SK-N-MC (cell line): ENCODE measurements around the gene SAMD8.

Experiments
- DNase-seq: peaks from one replicate; pipeline ENCODE4 v3.0.0-alpha.2; 2011; ENCODE audit warnings: low read depth, low spot score
- H3K27ac ChIP-seq: fragments of 200-600 bp; sonication (generic); 2 replicates; pipeline ENCODE4 v1.5.1; 2016; ENCODE audit warnings: mixed run types
- H3K36me3 ChIP-seq: fragments of 200-600 bp; sonication (generic); 2 replicates; pipeline ENCODE4 v1.6.1; 2017; ENCODE audit warnings: antibody characterized with exemption, low read length, mixed read lengths; ENCODE audit not compliant: insufficient read depth
- H3K4me3 ChIP-seq: fragments of 200-600 bp; sonication (generic); 2 replicates; pipeline ENCODE4 v1.5.1; 2016
- H3K9ac ChIP-seq: fragments of 200-600 bp; sonication (generic); 2 replicates; pipeline ENCODE4 v1.8.0; 2017; ENCODE audit warnings: mixed run types, mixed read lengths; ENCODE audit not compliant: insufficient read length
- H3K9me3 ChIP-seq: fragments of 200-600 bp; sonication (generic); 2 replicates; pipeline ENCODE4 v1.6.1; 2017; ENCODE audit warnings: low read depth, mild to moderate bottlenecking, antibody characterized with exemption, low read length, moderate library complexity, mixed read lengths
- EZH2 ChIP-seq: fragments of 200-600 bp; sonication (generic); IDR thresholded peaks from one replicate; pipeline ENCODE4 v1.6.1; 2017; ENCODE audit warnings: antibody characterized with exemption
- FOXP2 ChIP-seq: optimal IDR thresholded peaks from 2 replicates; pipeline ENCODE3; 2011; ENCODE audit warnings: mild to moderate bottlenecking, moderate library complexity; ENCODE audit not compliant: insufficient read depth; ENCODE audit errors: extremely low read length, control extremely low read depth
- POLR2AphosphoS5 ChIP-seq: IDR thresholded peaks from 2 replicates; pipeline ENCODE4 v1.6.1; 2012; ENCODE audit warnings: mild to moderate bottlenecking, low read depth, low read length, borderline replicate concordance

The SAMD8 gene

GRCh38 chr10:75165684-75166622 is 54.5 kb downstream of the SAMD8 start:
- H3K4me3 ChIP-seq, result no peak overlapping the region
- no peak for TF ChIP-seq FOXP2
- no peaks in the 10 kb centered on the region for H3K36me3 ChIP-seq
- H3K9me3 ChIP-seq, result no peaks in the 10 kb centered on the region
- no peak for DNase-seq
- H3K27ac ChIP-seq, result no peak overlapping the region
- no peak overlapping the region for H3K9ac ChIP-seq

DNA sequence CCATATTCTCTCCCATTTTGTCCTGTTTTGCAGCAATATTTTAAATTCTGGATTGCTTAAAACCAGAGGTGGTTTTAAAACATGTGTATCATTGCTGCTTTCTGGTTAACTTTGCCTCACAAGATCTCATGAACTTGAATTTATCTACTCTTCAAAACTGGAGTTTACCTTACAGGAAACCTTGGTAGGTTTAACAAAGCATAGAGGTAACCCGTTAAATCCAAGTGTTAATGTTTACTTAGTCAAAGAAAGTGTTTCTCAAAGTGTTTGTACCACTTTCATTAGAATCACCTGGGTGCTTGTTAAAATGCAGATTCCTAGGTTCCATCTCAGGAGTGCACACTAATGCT is 55.1 kb downstream of the SAMD8 start:
- no peaks in the 10 kb centered on the region for H3K9me3 ChIP-seq
- H3K27ac ChIP-seq, result no peak overlapping the region
- DNase-seq, result no peak
- H3K9ac ChIP-seq, result no peak overlapping the region
- H3K4me3 ChIP-seq, result no peak overlapping the region
- no peaks in the 10 kb centered on the region for H3K36me3 ChIP-seq
- TF ChIP-seq FOXP2 (no peak), POLR2AphosphoS5 (no peak)

DNA sequence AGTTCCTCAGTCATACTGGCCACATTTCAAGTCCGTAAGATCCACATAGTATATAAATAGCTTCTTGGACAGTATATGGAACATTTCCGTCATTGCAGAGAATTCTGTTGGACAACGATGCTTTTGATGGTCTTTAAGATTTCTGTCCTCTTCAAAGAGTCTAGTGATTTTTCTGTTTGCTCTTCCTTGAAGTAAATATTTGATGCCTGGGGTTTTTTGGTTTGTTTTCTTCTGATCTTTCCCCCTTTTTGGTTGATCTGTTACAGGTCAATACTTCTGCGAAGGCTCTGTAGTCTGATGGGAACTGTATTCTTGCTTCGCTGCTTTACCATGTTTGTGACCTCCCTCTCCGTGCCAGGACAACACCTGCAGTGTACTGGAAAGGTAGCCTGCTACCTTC is 56.8 kb downstream of the SAMD8 start:
- Histone ChIP-seq H3K4me3 (no peak overlapping the region), H3K36me3 (no peaks in the 10 kb centered on the region), H3K9me3 (no peaks in the 10 kb centered on the region), H3K27ac (no peak overlapping the region), H3K9ac (no peak overlapping the region)
- DNase-seq, result no peak
- no peak for TF ChIP-seq EZH2
- TF ChIP-seq POLR2AphosphoS5, result no peak
- no peak for TF ChIP-seq FOXP2

GRCh38 chr10:75170215-75170614 is 58.8 kb downstream of the SAMD8 start:
- Histone ChIP-seq H3K27ac (no peak overlapping the region), H3K9ac (no peak overlapping the region), H3K36me3 (no peaks in the 10 kb centered on the region), H3K9me3 (no peaks in the 10 kb centered on the region), H3K4me3 (no peak overlapping the region)
- no peak for DNase-seq
- TF ChIP-seq FOXP2 (no peak), EZH2 (no peak), POLR2AphosphoS5 (no peak)

- TF ChIP-seq POLR2AphosphoS5, result no peak
- no peak for TF ChIP-seq EZH2
- TF ChIP-seq FOXP2, result no peak
- no peak overlapping the region for H3K9ac ChIP-seq
- H3K27ac ChIP-seq, result no peak overlapping the region
- no peak for DNase-seq
- H3K9me3 ChIP-seq, result no peaks in the 10 kb centered on the region
- no peak overlapping the region for H3K4me3 ChIP-seq
- no peaks in the 10 kb centered on the region for H3K36me3 ChIP-seq
These were observed 63.6 kb downstream of the SAMD8 start for GRCh38 chr10:75175046-75175445.

GRCh38 chr10:75176046-75176445 is 64.6 kb downstream of the SAMD8 start:
- H3K4me3 ChIP-seq, result no peak overlapping the region
- no peak overlapping the region for H3K27ac ChIP-seq
- no peak for DNase-seq
- TF ChIP-seq POLR2AphosphoS5 (no peak), FOXP2 (no peak)
- H3K9ac ChIP-seq, result no peak overlapping the region
- H3K36me3 ChIP-seq, result no peaks in the 10 kb centered on the region
- no peaks in the 10 kb centered on the region for H3K9me3 ChIP-seq

DNA sequence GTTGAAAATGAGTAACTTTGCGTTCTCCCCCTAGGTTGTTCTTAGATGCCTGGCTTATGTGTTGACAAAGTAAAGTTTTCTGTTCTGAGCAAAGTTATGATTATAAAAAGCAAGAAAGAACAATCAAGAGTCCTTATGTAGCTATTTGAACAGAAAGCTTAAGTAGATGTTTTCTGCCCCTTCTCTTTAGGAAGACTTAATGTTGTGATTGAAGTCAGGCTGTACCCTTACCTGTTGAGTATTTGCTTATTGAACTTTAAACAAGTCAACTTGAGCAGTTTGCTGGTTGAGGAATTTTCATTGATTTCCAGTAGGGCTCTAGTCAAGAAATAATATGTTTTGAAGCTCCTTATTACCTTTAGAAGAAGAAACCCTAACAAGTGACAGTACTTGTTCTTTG is 65.3 kb downstream of the SAMD8 start:
- Histone ChIP-seq H3K9ac (no peak overlapping the region), H3K9me3 (no peaks in the 10 kb centered on the region), H3K36me3 (no peaks in the 10 kb centered on the region), H3K4me3 (no peak overlapping the region), H3K27ac (no peak overlapping the region)
- no peak for DNase-seq
- TF ChIP-seq EZH2, result no peak
- TF ChIP-seq FOXP2, result no peak
- no peak for TF ChIP-seq POLR2AphosphoS5

- H3K9me3 ChIP-seq, result no peaks in the 10 kb centered on the region
- TF ChIP-seq POLR2AphosphoS5 (no peak), EZH2 (no peak), FOXP2 (no peak)
These were observed 68.3 kb downstream of the SAMD8 start for GRCh38 chr10:75179657-75180177.

More at GRCh38 chr10:75179657-75180177, 68.3 kb downstream of the SAMD8 start:
- no peak overlapping the region for H3K27ac ChIP-seq
- no peaks in the 10 kb centered on the region for H3K36me3 ChIP-seq
- no peak overlapping the region for H3K4me3 ChIP-seq
- DNase-seq, result no peak
- H3K9ac ChIP-seq, result no peak overlapping the region
